ENCODE results near the gene HDAC9.

GRCh38 chr7:18526368-18526878 lies 30.9 kb downstream of the HDAC9 start:
- TF ChIP-seq POLR2A (IDR thresholded peaks at IDR 0.05): no peak
- TF ChIP-seq, protein P1, sequence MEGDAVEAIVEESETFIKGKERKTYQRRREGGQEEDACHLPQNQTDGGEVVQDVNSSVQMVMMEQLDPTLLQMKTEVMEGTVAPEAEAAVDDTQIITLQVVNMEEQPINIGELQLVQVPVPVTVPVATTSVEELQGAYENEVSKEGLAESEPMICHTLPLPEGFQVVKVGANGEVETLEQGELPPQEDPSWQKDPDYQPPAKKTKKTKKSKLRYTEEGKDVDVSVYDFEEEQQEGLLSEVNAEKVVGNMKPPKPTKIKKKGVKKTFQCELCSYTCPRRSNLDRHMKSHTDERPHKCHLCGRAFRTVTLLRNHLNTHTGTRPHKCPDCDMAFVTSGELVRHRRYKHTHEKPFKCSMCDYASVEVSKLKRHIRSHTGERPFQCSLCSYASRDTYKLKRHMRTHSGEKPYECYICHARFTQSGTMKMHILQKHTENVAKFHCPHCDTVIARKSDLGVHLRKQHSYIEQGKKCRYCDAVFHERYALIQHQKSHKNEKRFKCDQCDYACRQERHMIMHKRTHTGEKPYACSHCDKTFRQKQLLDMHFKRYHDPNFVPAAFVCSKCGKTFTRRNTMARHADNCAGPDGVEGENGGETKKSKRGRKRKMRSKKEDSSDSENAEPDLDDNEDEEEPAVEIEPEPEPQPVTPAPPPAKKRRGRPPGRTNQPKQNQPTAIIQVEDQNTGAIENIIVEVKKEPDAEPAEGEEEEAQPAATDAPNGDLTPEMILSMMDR (IDR thresholded peaks at IDR 0.05): no peak
